Activated CD4-positive, alpha-beta T cell treated with anti-CD3 and anti-CD28 coated beads for 36 hours (primary cell): Measurements from ENCODE around the gene HNRNPK. TPM values are rescaled to one million over a fixed set of nuclear protein-coding genes. Genes with fewer than 3 reads are reported as not detected.

Source experiments
- ATAC-seq: fragments of 200-7000 bp; cut with Tn5 transposase; one replicate; pipeline ENCODE4 v1.10.0; 2021; ENCODE audit warnings: mild to moderate bottlenecking, moderate library complexity
- CTCF ChIA-PET: fragments of 350-600 bp; sonication (Branson Sonifier 250); formaldehyde crosslinking; loops from one replicate; lab custom pipeline; 2021; ENCODE audit warnings: antibody characterized with exemption; lab: Charles Lee
- POLR2A ChIA-PET: fragments of 350-600 bp; sonication (Branson Sonifier 250); formaldehyde crosslinking; loops from one replicate; lab custom pipeline; 2021; ENCODE audit warnings: antibody characterized with exemption, inconsistent platforms; lab: Charles Lee
- DNase-seq: peaks from one replicate; pipeline ENCODE4 v3.0.0-alpha.2; 2020
- H3K27ac Mint-ChIP-seq: one replicate; pipeline ENCODE4 v1.8.0; 2021; ENCODE audit warnings: mixed read lengths
- H3K27me3 Mint-ChIP-seq: one replicate; pipeline ENCODE4 v1.8.0; 2021; ENCODE audit warnings: mixed read lengths
- H3K36me3 Mint-ChIP-seq: one replicate; pipeline ENCODE4 v1.8.0; 2021; ENCODE audit warnings: low read depth, mixed read lengths
- H3K4me1 Mint-ChIP-seq: one replicate; pipeline ENCODE4 v1.8.0; 2021; ENCODE audit warnings: mixed read lengths
- H3K4me3 Mint-ChIP-seq: one replicate; pipeline ENCODE4 v1.8.0; 2021; ENCODE audit warnings: mild to moderate bottlenecking, moderate library complexity, mixed read lengths
- H3K9me3 Mint-ChIP-seq: one replicate; pipeline ENCODE4 v1.8.0; 2021; ENCODE audit warnings: low read depth, mixed read lengths
- intact Hi-C, 2 experiments: fragments of 100-400 bp; cut with DNase I in 1 of 2; cut with micrococcal nuclease in 1 of 2; formaldehyde crosslinking; loops; one replicate each; pipeline versions ENCODE4 v1.14.2 to v1.15.1; 2022 to 2024; cut with DNase I, micrococcal nuclease
- microRNA-seq: library from miRNA; unstranded; fragments of <30 nt; microRNA quantifications from one replicate; pipeline ENCODE4 v1.2.0, GENCODE V29; 2021; ENCODE audit warnings: borderline replicate concordance
- total RNA-seq, 2 experiments: library from RNA; stranded (reverse); gene quantifications; one replicate each; pipeline ENCODE4 v1.2.3, GENCODE V29; 2021

HNRNPK gene
- total RNA-seq, 2 experiments from 2014 or later: 848 to 1,029 TPM

- H3K27ac Mint-ChIP-seq: no peak overlapping the region
- no peaks in the 10 kb centered on the region for H3K27me3 Mint-ChIP-seq
- no peak overlapping the region for H3K4me3 Mint-ChIP-seq
- H3K4me1 Mint-ChIP-seq: peaks cover 12% of the 10 kb centered on the region
- ChIA-PET POLR2A (no interaction called here), CTCF (interaction anchor here (0.7 kb wide), 1 partner anchor 12 kb away, joined by 3 read pairs; the partner anchor contains the start of gene KIF27)
- DNase-seq: no peak
- H3K36me3 Mint-ChIP-seq: peaks cover 3% of the 10 kb centered on the region
- intact Hi-C loops: no loop called here
- no peaks in the 10 kb centered on the region for H3K9me3 Mint-ChIP-seq
- ATAC-seq: no peak
Measured at GRCh38 chr9:83933790-83934189, 46.2 kb downstream of the HNRNPK start.

GRCh38 chr9:83932851-83933250 is 47.2 kb downstream of the HNRNPK start:
- peaks cover 12% of the 10 kb centered on the region for H3K4me1 Mint-ChIP-seq
- H3K27ac Mint-ChIP-seq: no peak overlapping the region
- POLR2A ChIA-PET: no interaction called here
- ATAC-seq: no peak
- DNase-seq: no peak
- H3K9me3 Mint-ChIP-seq: no peaks in the 10 kb centered on the region
- intact Hi-C loops: no loop called here
- no peaks in the 10 kb centered on the region for H3K27me3 Mint-ChIP-seq
- CTCF ChIA-PET: interaction anchor here (0.6 to 1.0 kb wide), 3 partner anchors 12 to 311 kb away, joined by 3 to 4 read pairs (median 3); no protein-coding TSS in a partner anchor
- no peak overlapping the region for H3K4me3 Mint-ChIP-seq
- peaks cover 1% of the 10 kb centered on the region for H3K36me3 Mint-ChIP-seq

- POLR2A ChIA-PET: no interaction called here
- ATAC-seq (no peak), DNase-seq (no peak)
- CTCF ChIA-PET: interaction anchor here (1.0 to 2.0 kb wide), 2 partner anchors 10 to 11 kb away, joined by 3 to 7 read pairs; partner anchors contain the start of gene KIF27
- Mint-ChIP-seq H3K9me3 (no peaks in the 10 kb centered on the region), H3K27ac (no peak overlapping the region), H3K36me3 (no peaks in the 10 kb centered on the region), H3K4me3 (no peak overlapping the region), H3K27me3 (no peaks in the 10 kb centered on the region), H3K4me1 (peaks cover 12% of the 10 kb centered on the region)
- intact Hi-C loops: no loop called here
Measured at GRCh38 chr9:83932011-83932410, 48.0 kb downstream of the HNRNPK start.

- Mint-ChIP-seq H3K27me3 (no peaks in the 10 kb centered on the region), H3K27ac (no peak overlapping the region), H3K4me1 (peaks cover 12% of the 10 kb centered on the region), H3K36me3 (no peaks in the 10 kb centered on the region), H3K4me3 (no peak overlapping the region), H3K9me3 (no peaks in the 10 kb centered on the region)
- ChIA-PET POLR2A (no interaction called here), CTCF (interaction anchor here (2.0 kb wide), 1 partner anchor 9 kb away, joined by 7 read pairs; the partner anchor contains the start of gene KIF27)
- intact Hi-C loops: no loop called here
- DNase-seq: no peak
- ATAC-seq: no peak
Measured at GRCh38 chr9:83930881-83931280, 49.1 kb downstream of the HNRNPK start.

GRCh38 chr9:83927591-83927990 is 52.4 kb downstream of the HNRNPK start:
- H3K4me1 Mint-ChIP-seq: peaks cover 12% of the 10 kb centered on the region
- intact Hi-C loops: no loop called here
- CTCF ChIA-PET: interaction anchor here (0.7 kb wide), 1 partner anchor 15 kb away, joined by 3 read pairs; no protein-coding TSS in a partner anchor
- H3K27ac Mint-ChIP-seq: no peak overlapping the region
- POLR2A ChIA-PET: no interaction called here
- H3K4me3 Mint-ChIP-seq: no peak overlapping the region
- H3K9me3 Mint-ChIP-seq: no peaks in the 10 kb centered on the region
- H3K27me3 Mint-ChIP-seq: no peaks in the 10 kb centered on the region
- no peaks in the 10 kb centered on the region for H3K36me3 Mint-ChIP-seq
- no peak for ATAC-seq
- no peak for DNase-seq

GRCh38 chr9:83920927-83921707 is 58.9 kb downstream of the HNRNPK start, which contains the start of gene KIF27:
Gene KIF27, minus strand, starts transcription at chr9:83921432. Its CDS starts 5,841 bp downstream, at chr9:83915591.
- Mint-ChIP-seq H3K27ac (peak within 1 kb of the TSS; percentile 88), H3K36me3 (no peaks in the 10 kb centered on the region), H3K4me1 (peaks cover 12% of the 10 kb centered on the region), H3K4me3 (peak within 1 kb of the TSS; percentile 83), H3K27me3 (no peaks in the 10 kb centered on the region), H3K9me3 (no peaks in the 10 kb centered on the region)
- POLR2A ChIA-PET: interaction anchor here (0.6 to 2.5 kb wide), 6 partner anchors 59 to 587 kb away, joined by 3 to 12 read pairs (median 4); partner anchors contain the start of genes HNRNPK and UBQLN1
- CTCF ChIA-PET: interaction anchor here (0.7 to 1.7 kb wide), 12 partner anchors 10 to 356 kb away, joined by 3 to 7 read pairs (median 4); partner anchors contain the start of genes HNRNPK, IDNK and RMI1
- ATAC-seq: peak; percentile 87
- DNase-seq: peak; percentile 98
- intact Hi-C loops: loop anchor here (1.0 to 5.0 kb wide), 10 partner anchors 35 to 396 kb away; partner anchors contain the start of genes HNRNPK (in 2 of the 2), IDNK (in 2 of the 2), RMI1 (in 2 of the 2) and GKAP1 (in 1 of the 2)

- CTCF ChIA-PET: interaction anchor here (0.7 to 1.7 kb wide), 6 partner anchors 9 to 341 kb away, joined by 3 to 7 read pairs (median 4); partner anchors contain the start of genes HNRNPK and RMI1
- H3K4me3 Mint-ChIP-seq: peak overlapping the region; percentile 83
- peak overlapping the region; percentile 88 for H3K27ac Mint-ChIP-seq
- peaks cover 12% of the 10 kb centered on the region for H3K4me1 Mint-ChIP-seq
- DNase-seq (no peak), ATAC-seq (peak; percentile 39)
- H3K9me3 Mint-ChIP-seq: no peaks in the 10 kb centered on the region
- POLR2A ChIA-PET: interaction anchor here (0.7 to 2.5 kb wide), 4 partner anchors 60 to 376 kb away, joined by 3 to 12 read pairs (median 6); partner anchors contain the start of genes HNRNPK and UBQLN1
- no peaks in the 10 kb centered on the region for H3K36me3 Mint-ChIP-seq
- H3K27me3 Mint-ChIP-seq: no peaks in the 10 kb centered on the region
- intact Hi-C loops: loop anchor here (2.0 to 5.0 kb wide), 4 partner anchors 104 to 397 kb away; partner anchors contain the start of genes GKAP1 (in 1 of the 2) and IDNK (in 1 of the 2)
Measured at GRCh38 chr9:83920469-83920926, 59.5 kb downstream of the HNRNPK start.

GRCh38 chr9:83919111-83919510 is 60.9 kb downstream of the HNRNPK start:
- intact Hi-C loops: loop anchor here in 1 of 2 experiments (5.0 kb wide), 1 partner anchor 82 kb away; no protein-coding TSS in a partner anchor
- ATAC-seq (no peak), DNase-seq (no peak)
- no peaks in the 10 kb centered on the region for H3K27me3 Mint-ChIP-seq
- POLR2A ChIA-PET: no interaction called here
- CTCF ChIA-PET: interaction anchor here (0.6 kb wide), 1 partner anchor 254 kb away, joined by 4 read pairs; no protein-coding TSS in a partner anchor
- H3K4me1 Mint-ChIP-seq: peaks cover 12% of the 10 kb centered on the region
- H3K27ac Mint-ChIP-seq: no peak overlapping the region
- no peaks in the 10 kb centered on the region for H3K9me3 Mint-ChIP-seq
- no peaks in the 10 kb centered on the region for H3K36me3 Mint-ChIP-seq
- H3K4me3 Mint-ChIP-seq: no peak overlapping the region

Small RNAs within 50 kb of the gene (microRNA-seq; reads per million reads assigned to microRNA genes)
- gene MIR7-1: 675 reads per million, percentile 82 among the genes with 10 or more reads in this experiment

Other genes with a start within 250 kb of the HNRNPK start
- 1 to 10 TPM; 3.3 to 4.2 TPM for gene GKAP1, start 162.4 kb downstream of the HNRNPK start, total RNA-seq
- 1 to 10 TPM; 3.2 to 3.4 TPM for gene KIF27, start 58.8 kb downstream of the HNRNPK start, total RNA-seq
- 10 to 100 TPM; 25.0 to 25.5 TPM for gene RMI1, start 590 bp upstream of the HNRNPK start, total RNA-seq